Panc1 (cell line): ENCODE data around the gene EXO5. TPM values are rescaled to one million over a fixed set of nuclear protein-coding genes. Genes with fewer than 3 reads are reported as not detected.

Experiments
- ATAC-seq: fragments of 200-7000 bp; cut with Tn5 transposase; 2 replicates; pipeline ENCODE4 v1.9.1; 2020; ENCODE audit warnings: mild to moderate bottlenecking, moderate library complexity
- BruUV-seq: library from RNA; stranded (reverse); fragments of 400-500 nt; replicated peaks from 2 replicates; lab custom pipeline; 2021; lab: Mats Ljungman, UMichigan
- CTCF ChIA-PET: fragments of 300-600 bp; sonication (Branson Sonifier 250); formaldehyde crosslinking; loops from one replicate; lab custom pipeline; 2022; ENCODE audit warnings: antibody characterized with exemption; lab: Charles Lee
- POLR2A ChIA-PET: fragments of 300-600 bp; sonication (Branson Sonifier 250); formaldehyde crosslinking; loops from one replicate; lab custom pipeline; 2022; ENCODE audit warnings: antibody characterized with exemption; lab: Charles Lee
- DNase-seq: peaks from one replicate; pipeline ENCODE4 v3.0.0-alpha.2; 2010; ENCODE audit warnings: low read depth, low spot score
- H3K27ac ChIP-seq: 2 replicates; pipeline ENCODE4 v1.5.1; 2011; ENCODE audit warnings: mild to moderate bottlenecking, low read length, inconsistent platforms
- H3K27me3 ChIP-seq: fragments of 200-500 bp; sonication (Bioruptor generic); 2 replicates; pipeline ENCODE4 v1.6.0; 2014; ENCODE audit warnings: low read length, inconsistent platforms; ENCODE audit not compliant: control insufficient read depth, insufficient read depth
- H3K36me3 ChIP-seq: fragments of 200-500 bp; sonication (Bioruptor generic); 2 replicates; pipeline ENCODE4 v1.5.1; 2014; ENCODE audit warnings: inconsistent platforms, mild to moderate bottlenecking, low read length, moderate library complexity; ENCODE audit not compliant: control insufficient read depth, insufficient read depth
- H3K4me1 ChIP-seq: 2 replicates; pipeline ENCODE4 v1.5.1; 2011; ENCODE audit warnings: inconsistent platforms, mild to moderate bottlenecking, low read length, moderate library complexity; ENCODE audit not compliant: control insufficient read depth, insufficient read depth
- H3K4me3 ChIP-seq, 2 experiments: 2 replicates each; pipeline ENCODE4 v1.5.1; 2011 to 2012; ENCODE audit warnings: low read depth in 2 of 2, low read length in 2 of 2, mild to moderate bottlenecking in 2 of 2, inconsistent platforms in 1 of 2, moderate library complexity in 1 of 2
- H3K9me3 ChIP-seq: fragments of 200-500 bp; sonication (Bioruptor generic); 2 replicates; pipeline ENCODE4 v1.5.1; 2014; ENCODE audit warnings: low read depth, mild to moderate bottlenecking, inconsistent platforms, low read length, moderate library complexity; ENCODE audit not compliant: control insufficient read depth, insufficient read depth
- POLR2AphosphoS5 ChIP-seq: IDR thresholded peaks from 2 replicates; pipeline ENCODE4 v1.6.1; 2012; ENCODE audit warnings: mild to moderate bottlenecking, low read depth, low read length, moderate library complexity
- SIN3A ChIP-seq: IDR thresholded peaks from 2 replicates; pipeline ENCODE4 v1.6.1; 2012; ENCODE audit warnings: low read depth, mild to moderate bottlenecking, low read length, moderate library complexity, borderline replicate concordance; ENCODE audit not compliant: insufficient read depth
- TCF7L2 ChIP-seq: IDR thresholded peaks from 2 replicates; pipeline ENCODE4 v1.6.1; 2011; ENCODE audit warnings: mild to moderate bottlenecking, low read depth, low read length, inconsistent platforms
- in situ Hi-C: cut with HindIII; loops from 2 replicates; pipeline ENCODE4 v1.10.0; 2016; ENCODE audit warnings: low sequenced_read_pairs, low pct_unique_long_range_greater_than_20kb
- intact Hi-C: fragments of 100-400 bp; cut with micrococcal nuclease; formaldehyde crosslinking; loops from one replicate; pipeline ENCODE4 v1.10.0; 2022; ENCODE audit not compliant: unreplicated experiment
- total RNA-seq: library from RNA; stranded (reverse); gene quantifications from one replicate; pipeline ENCODE4 v1.2.1, GENCODE V29; 2021; ENCODE audit not compliant: unreplicated experiment
- TF ChIP-seq, protein P1 (sequence below), 2 experiments: IDR thresholded peaks; 2 replicates each; pipeline ENCODE4 v1.6.1; 2011 to 2012; ENCODE audit warnings: low read depth in 2 of 2, control low read depth in 1 of 2, low read length in 1 of 2, mild to moderate bottlenecking in 1 of 2, moderate library complexity in 1 of 2; ENCODE audit not compliant: insufficient read depth in 1 of 2
- TF ChIP-seq, protein P2 (sequence below): fragments of 450-650 bp; IDR thresholded peaks from 2 replicates; pipeline ENCODE4 v1.5.1; 2017; ENCODE audit warnings: mild to moderate bottlenecking

EXO5 gene
- total RNA-seq, 1 experiment from 2014 or later = 17.9 TPM

GRCh38 chr1:40478276-40478675 is 30.3 kb upstream of the EXO5 start:
- ATAC-seq (no peak), DNase-seq (no peak)
- H3K27ac ChIP-seq = peak overlapping the region; percentile 82; the same call in 1 of the 2 replicates
- ChIA-PET CTCF (interaction anchor here (0.6 kb wide), 1 partner anchor 40 kb away, joined by 3 read pairs; no protein-coding TSS in a partner anchor), POLR2A (no interaction called here)
- peaks cover 4% of the 10 kb centered on the region; the same call in 1 of the 2 replicates for H3K4me1 ChIP-seq
- H3K4me3 ChIP-seq = peak overlapping the region; percentile 79 to 90
- TF ChIP-seq, protein P1, sequence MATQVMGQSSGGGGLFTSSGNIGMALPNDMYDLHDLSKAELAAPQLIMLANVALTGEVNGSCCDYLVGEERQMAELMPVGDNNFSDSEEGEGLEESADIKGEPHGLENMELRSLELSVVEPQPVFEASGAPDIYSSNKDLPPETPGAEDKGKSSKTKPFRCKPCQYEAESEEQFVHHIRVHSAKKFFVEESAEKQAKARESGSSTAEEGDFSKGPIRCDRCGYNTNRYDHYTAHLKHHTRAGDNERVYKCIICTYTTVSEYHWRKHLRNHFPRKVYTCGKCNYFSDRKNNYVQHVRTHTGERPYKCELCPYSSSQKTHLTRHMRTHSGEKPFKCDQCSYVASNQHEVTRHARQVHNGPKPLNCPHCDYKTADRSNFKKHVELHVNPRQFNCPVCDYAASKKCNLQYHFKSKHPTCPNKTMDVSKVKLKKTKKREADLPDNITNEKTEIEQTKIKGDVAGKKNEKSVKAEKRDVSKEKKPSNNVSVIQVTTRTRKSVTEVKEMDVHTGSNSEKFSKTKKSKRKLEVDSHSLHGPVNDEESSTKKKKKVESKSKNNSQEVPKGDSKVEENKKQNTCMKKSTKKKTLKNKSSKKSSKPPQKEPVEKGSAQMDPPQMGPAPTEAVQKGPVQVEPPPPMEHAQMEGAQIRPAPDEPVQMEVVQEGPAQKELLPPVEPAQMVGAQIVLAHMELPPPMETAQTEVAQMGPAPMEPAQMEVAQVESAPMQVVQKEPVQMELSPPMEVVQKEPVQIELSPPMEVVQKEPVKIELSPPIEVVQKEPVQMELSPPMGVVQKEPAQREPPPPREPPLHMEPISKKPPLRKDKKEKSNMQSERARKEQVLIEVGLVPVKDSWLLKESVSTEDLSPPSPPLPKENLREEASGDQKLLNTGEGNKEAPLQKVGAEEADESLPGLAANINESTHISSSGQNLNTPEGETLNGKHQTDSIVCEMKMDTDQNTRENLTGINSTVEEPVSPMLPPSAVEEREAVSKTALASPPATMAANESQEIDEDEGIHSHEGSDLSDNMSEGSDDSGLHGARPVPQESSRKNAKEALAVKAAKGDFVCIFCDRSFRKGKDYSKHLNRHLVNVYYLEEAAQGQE (IDR thresholded peaks at IDR 0.05; ENCODE audit: insufficient read depth in 1 of 2, low read depth in 2 of 2, low read length in 1 of 2) = no peak
- TF ChIP-seq, protein P2, sequence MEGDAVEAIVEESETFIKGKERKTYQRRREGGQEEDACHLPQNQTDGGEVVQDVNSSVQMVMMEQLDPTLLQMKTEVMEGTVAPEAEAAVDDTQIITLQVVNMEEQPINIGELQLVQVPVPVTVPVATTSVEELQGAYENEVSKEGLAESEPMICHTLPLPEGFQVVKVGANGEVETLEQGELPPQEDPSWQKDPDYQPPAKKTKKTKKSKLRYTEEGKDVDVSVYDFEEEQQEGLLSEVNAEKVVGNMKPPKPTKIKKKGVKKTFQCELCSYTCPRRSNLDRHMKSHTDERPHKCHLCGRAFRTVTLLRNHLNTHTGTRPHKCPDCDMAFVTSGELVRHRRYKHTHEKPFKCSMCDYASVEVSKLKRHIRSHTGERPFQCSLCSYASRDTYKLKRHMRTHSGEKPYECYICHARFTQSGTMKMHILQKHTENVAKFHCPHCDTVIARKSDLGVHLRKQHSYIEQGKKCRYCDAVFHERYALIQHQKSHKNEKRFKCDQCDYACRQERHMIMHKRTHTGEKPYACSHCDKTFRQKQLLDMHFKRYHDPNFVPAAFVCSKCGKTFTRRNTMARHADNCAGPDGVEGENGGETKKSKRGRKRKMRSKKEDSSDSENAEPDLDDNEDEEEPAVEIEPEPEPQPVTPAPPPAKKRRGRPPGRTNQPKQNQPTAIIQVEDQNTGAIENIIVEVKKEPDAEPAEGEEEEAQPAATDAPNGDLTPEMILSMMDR = no peak
- TF ChIP-seq SIN3A (no peak), POLR2AphosphoS5 (no peak), TCF7L2 (no peak)
- no TSS peak for BruUV-seq
- no peaks in the 10 kb centered on the region for H3K36me3 ChIP-seq
- H3K27me3 ChIP-seq = no peaks in the 10 kb centered on the region
- intact Hi-C loops = no loop called here
- peaks cover 26% of the 10 kb centered on the region for H3K9me3 ChIP-seq
- in situ Hi-C loops = no loop called here

DNA sequence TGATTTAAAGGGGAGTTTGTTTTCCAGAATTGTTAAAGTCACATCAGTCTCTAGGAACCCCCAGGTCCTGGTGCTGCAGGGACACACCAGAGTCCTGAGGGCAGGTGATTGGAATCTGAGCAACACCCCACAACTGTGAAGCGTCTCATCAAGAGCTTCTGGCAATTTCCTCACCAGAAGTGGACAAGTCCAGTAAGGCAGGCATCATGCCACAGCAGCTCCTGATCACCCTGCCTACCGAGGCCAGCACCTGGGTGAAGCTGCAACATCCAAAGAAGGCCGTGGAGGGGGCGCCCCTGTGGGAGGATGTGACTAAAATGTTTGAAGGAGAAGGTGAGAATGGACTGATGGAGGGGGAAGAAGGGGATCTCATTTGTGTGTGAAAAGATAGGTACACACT is 29.4 kb upstream of the EXO5 start:
- POLR2A ChIA-PET = interaction anchor here (0.6 kb wide), 1 partner anchor 1557 kb away, joined by 11 read pairs; no protein-coding TSS in a partner anchor
- H3K36me3 ChIP-seq = no peaks in the 10 kb centered on the region
- intact Hi-C loops = no loop called here
- H3K4me3 ChIP-seq = no peak overlapping the region
- in situ Hi-C loops = no loop called here
- DNase-seq (no peak), ATAC-seq (no peak)
- H3K27ac ChIP-seq = no peak overlapping the region
- CTCF ChIA-PET = no interaction called here
- H3K9me3 ChIP-seq = peaks cover 18% of the 10 kb centered on the region
- H3K27me3 ChIP-seq = no peaks in the 10 kb centered on the region
- BruUV-seq = no TSS peak
- TF ChIP-seq SIN3A (no peak), POLR2AphosphoS5 (no peak), TCF7L2 (no peak)
- TF ChIP-seq, protein P1 (IDR thresholded peaks at IDR 0.05; ENCODE audit: insufficient read depth in 1 of 2, low read depth in 2 of 2, low read length in 1 of 2) = no peak
- TF ChIP-seq, protein P2 = no peak
- peaks cover 4% of the 10 kb centered on the region; the same call in 1 of the 2 replicates for H3K4me1 ChIP-seq
